ENCODE results near the gene GPRASP3. TPM values are rescaled to one million over a fixed set of nuclear protein-coding genes. Genes with fewer than 3 reads are reported as not detected.

Gene GPRASP3
- total RNA-seq, 1 donor from 2014 or later, result 1.3 TPM

GRCh38 chrX:102765217-102765616 lies 44.7 kb downstream of the GPRASP3 start:
- peaks cover 9% of the 10 kb centered on the region for H3K4me1 Mint-ChIP-seq
- no peaks in the 10 kb centered on the region for H3K9me3 Mint-ChIP-seq
- TF ChIP-seq CTCF (IDR thresholded peaks at IDR 0.05), result no peak
- no peak for ATAC-seq (ENCODE audit: low read depth)
- peaks cover 5% of the 10 kb centered on the region for H3K36me3 Mint-ChIP-seq (ENCODE audit: low read depth)
- intact Hi-C loops (cut with micrococcal nuclease), result loop anchor here (5.0 kb wide), 1 partner anchor 108 kb away; no protein-coding TSS in a partner anchor
- no peak for DNase-seq
- no peak overlapping the region for H3K4me3 Mint-ChIP-seq
- no peaks in the 10 kb centered on the region for H3K27me3 Mint-ChIP-seq
- CTCF ChIA-PET, result no interaction called here
- POLR2A ChIA-PET, result no interaction called here
- no peak overlapping the region for H3K27ac Mint-ChIP-seq

- H3K4me3 Mint-ChIP-seq, result no peak overlapping the region
- intact Hi-C loops (cut with micrococcal nuclease), result loop anchor here (5.0 kb wide), 1 partner anchor 109 kb away; no protein-coding TSS in a partner anchor
- TF ChIP-seq CTCF (IDR thresholded peaks at IDR 0.05), result no peak
- peaks cover 9% of the 10 kb centered on the region for H3K4me1 Mint-ChIP-seq
- DNase-seq (no peak), ATAC-seq (ENCODE audit: low read depth) (no peak)
- H3K36me3 Mint-ChIP-seq (ENCODE audit: low read depth), result peaks cover 5% of the 10 kb centered on the region
- H3K27me3 Mint-ChIP-seq, result no peaks in the 10 kb centered on the region
- ChIA-PET POLR2A (no interaction called here), CTCF (no interaction called here)
- no peaks in the 10 kb centered on the region for H3K9me3 Mint-ChIP-seq
- H3K27ac Mint-ChIP-seq, result no peak overlapping the region
Observed at GRCh38 chrX:102765809-102766208, 45.3 kb downstream of the GPRASP3 start.

GRCh38 chrX:102767287-102767686 lies 46.7 kb downstream of the GPRASP3 start:
- TF ChIP-seq CTCF (IDR thresholded peaks at IDR 0.05), result no peak
- H3K4me3 Mint-ChIP-seq, result no peak overlapping the region

GRCh38 chrX:102768987-102769761 lies 48.6 kb downstream of the GPRASP3 start:
- H3K4me3 Mint-ChIP-seq, result peak overlapping the region; percentile 98
- peaks cover 11% of the 10 kb centered on the region for H3K36me3 Mint-ChIP-seq (ENCODE audit: low read depth)
- ATAC-seq (ENCODE audit: low read depth), result peak; percentile 90
- H3K27ac Mint-ChIP-seq, result peak overlapping the region; percentile 92
- ChIA-PET POLR2A (interaction anchor here (0.7 kb wide), 1 partner anchor 96 kb away, joined by 5 read pairs; no protein-coding TSS in a partner anchor), CTCF (no interaction called here)
- TF ChIP-seq CTCF (IDR thresholded peaks at IDR 0.05), result no peak
- DNase-seq, result peak; percentile 57
- intact Hi-C loops (cut with micrococcal nuclease), result loop anchor here (1.0 to 5.0 kb wide), 4 partner anchors 22 to 170 kb away; partner anchors contain the start of genes ARMCX5 and GPRASP3
- no peaks in the 10 kb centered on the region for H3K27me3 Mint-ChIP-seq
- peaks cover 4% of the 10 kb centered on the region for H3K9me3 Mint-ChIP-seq
- peaks cover 13% of the 10 kb centered on the region for H3K4me1 Mint-ChIP-seq

More at GRCh38 chrX:102767287-102767686, 46.7 kb downstream of the GPRASP3 start:
- ATAC-seq (ENCODE audit: low read depth) (no peak), DNase-seq (no peak)
- intact Hi-C loops (cut with micrococcal nuclease), result loop anchor here (5.0 kb wide), 1 partner anchor 110 kb away; no protein-coding TSS in a partner anchor
- H3K27ac Mint-ChIP-seq, result no peak overlapping the region
- peaks cover 13% of the 10 kb centered on the region for H3K4me1 Mint-ChIP-seq
- POLR2A ChIA-PET, result interaction anchor here (1.0 kb wide), 1 partner anchor 116 kb away, joined by 13 read pairs; the partner anchor contains the start of gene GPRASP1
- no peaks in the 10 kb centered on the region for H3K9me3 Mint-ChIP-seq
- CTCF ChIA-PET, result no interaction called here
- H3K36me3 Mint-ChIP-seq (ENCODE audit: low read depth), result peaks cover 5% of the 10 kb centered on the region
- no peaks in the 10 kb centered on the region for H3K27me3 Mint-ChIP-seq

Other genes starting within 250 kb of the GPRASP3 start
- not detected in 2 replicates for gene TCP11X2, start 248.9 kb upstream of the GPRASP3 start, total RNA-seq
- gene TMSB15A, start 204.0 kb upstream of the GPRASP3 start, total RNA-seq, result not detected in 2 replicates
- gene ARMCX5, start 121.2 kb upstream of the GPRASP3 start, total RNA-seq, result 12.0 and 12.4 TPM in 2 replicates
- gene GPRASP1, start 69.3 kb upstream of the GPRASP3 start, total RNA-seq, result 4.6 and 5.9 TPM in 2 replicates
- 0.16 and 0.34 TPM in 2 replicates for gene GPRASP2, start 8.3 kb upstream of the GPRASP3 start, total RNA-seq
- gene RAB40AL, start 216.5 kb downstream of the GPRASP3 start, total RNA-seq, result 0.73 and 0.81 TPM in 2 replicates

Measured in activated B cell treated with CpG ODN at 0.5 μM for 24 hours (primary cell).